CD4-positive, alpha-beta T cell treated with Interleukin-4 for 4 hours (primary cell): ENCODE results near the gene HIVEP3.
"Not testable (repeated sequence)": the region's sequence is repeated elsewhere in the genome, so short reads cannot be mapped to it uniquely, and the experiment has no call there.

Experiments
- DNase-seq: peaks from one replicate; pipeline ENCODE4 v3.0.0-alpha.2; 2020

The HIVEP3 gene

GRCh38 chr1:41918450-41919043, at the start of gene HIVEP3:
Gene HIVEP3 (minus strand): TSS chr1:41918922.
- DNase-seq: no peak

GRCh38 chr1:41964400-41964799, 45.7 kb upstream of the HIVEP3 start:
- DNase-seq: no peak

GRCh38 chr1:41963636-41964035, 44.9 kb upstream of the HIVEP3 start:
- DNase-seq: no peak

- DNase-seq: no peak
These were observed 39.4 kb upstream of the HIVEP3 start for GRCh38 chr1:41958015-41958673.

- no peak for DNase-seq
These were observed 38.8 kb upstream of the HIVEP3 start for GRCh38 chr1:41957568-41957967.

- DNase-seq: no peak
These were observed 36.9 kb upstream of the HIVEP3 start for GRCh38 chr1:41955461-41956159.

GRCh38 chr1:41954533-41954944, 35.8 kb upstream of the HIVEP3 start:
- no peak for DNase-seq

GRCh38 chr1:41953291-41953690, 34.6 kb upstream of the HIVEP3 start:
- DNase-seq: no peak

GRCh38 chr1:41952208-41952607, 33.5 kb upstream of the HIVEP3 start:
- DNase-seq: no peak

GRCh38 chr1:41951492-41951891, 32.8 kb upstream of the HIVEP3 start:
- not testable (repeated sequence) for DNase-seq

GRCh38 chr1:41950820-41951219, 32.1 kb upstream of the HIVEP3 start:
- DNase-seq: no peak

GRCh38 chr1:41945946-41946345, 27.2 kb upstream of the HIVEP3 start:
- DNase-seq: not testable (repeated sequence)

- DNase-seq: no peak
These were observed 25.0 kb upstream of the HIVEP3 start for GRCh38 chr1:41943717-41944116.

- DNase-seq: no peak
These were observed 23.6 kb upstream of the HIVEP3 start for GRCh38 chr1:41942278-41942677.

- no peak for DNase-seq
These were observed 22.7 kb upstream of the HIVEP3 start for GRCh38 chr1:41941381-41941780.

- no peak for DNase-seq
These were observed 20.5 kb upstream of the HIVEP3 start for GRCh38 chr1:41939194-41939593.

GRCh38 chr1:41936107-41936506, 17.4 kb upstream of the HIVEP3 start:
- no peak for DNase-seq

GRCh38 chr1:41935226-41935625, 16.5 kb upstream of the HIVEP3 start:
- DNase-seq: no peak

- no peak for DNase-seq
These were observed 14.4 kb upstream of the HIVEP3 start for GRCh38 chr1:41933106-41933505.

- DNase-seq: no peak
These were observed 12.9 kb upstream of the HIVEP3 start for GRCh38 chr1:41931578-41931977.

- no peak for DNase-seq
These were observed 8.4 kb upstream of the HIVEP3 start for GRCh38 chr1:41927118-41927517.

GRCh38 chr1:41925712-41926111, 7.0 kb upstream of the HIVEP3 start:
- DNase-seq: no peak

- no peak for DNase-seq
These were observed 6.2 kb upstream of the HIVEP3 start for GRCh38 chr1:41924911-41925310.

- not testable (repeated sequence) for DNase-seq
These were observed 2.5 kb upstream of the HIVEP3 start for GRCh38 chr1:41921271-41921670.
